Urothelium cell line (cell line): ENCODE data around the gene LGALS3BP.
"Not testable (repeated sequence)": the region's sequence is repeated elsewhere in the genome, so short reads cannot be mapped to it uniquely, and the experiment has no call there.

ENCODE experiments used
- DNase-seq: peaks from one replicate; pipeline ENCODE4 v3.0.0; 2011; ENCODE audit warnings: low spot score, mixed read lengths
- FAIRE-seq: peaks from 2 replicates; lab custom pipeline; 2011; peaks lifted over from hg19 to GRCh38; lab: Jason Lieb, UNC

The LGALS3BP gene

GRCh38 chr17:78945455-78945854, 34.3 kb downstream of the LGALS3BP start:
- not testable (repeated sequence) for DNase-seq, FAIRE-seq

DNA sequence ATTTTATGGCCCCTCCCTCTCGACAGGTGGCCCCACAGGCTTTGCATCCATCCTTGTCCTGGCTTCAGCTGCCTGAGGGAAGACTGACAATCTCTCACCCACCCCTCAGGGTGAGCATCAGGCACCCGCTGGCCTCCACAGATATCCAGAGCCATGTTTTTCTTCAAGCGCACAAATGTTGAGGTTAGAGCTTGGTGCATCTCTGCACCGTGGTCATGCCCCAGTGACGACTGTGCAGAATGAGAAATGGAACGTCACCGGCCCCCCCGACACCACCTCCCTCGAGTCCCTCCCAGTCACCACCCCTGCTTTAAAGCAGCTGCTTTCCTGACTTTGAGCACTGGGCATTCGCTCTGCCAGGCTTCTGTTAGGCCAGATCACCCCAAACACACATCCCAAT, 34.8 kb downstream of the LGALS3BP start:
- FAIRE-seq = no peak

DNA sequence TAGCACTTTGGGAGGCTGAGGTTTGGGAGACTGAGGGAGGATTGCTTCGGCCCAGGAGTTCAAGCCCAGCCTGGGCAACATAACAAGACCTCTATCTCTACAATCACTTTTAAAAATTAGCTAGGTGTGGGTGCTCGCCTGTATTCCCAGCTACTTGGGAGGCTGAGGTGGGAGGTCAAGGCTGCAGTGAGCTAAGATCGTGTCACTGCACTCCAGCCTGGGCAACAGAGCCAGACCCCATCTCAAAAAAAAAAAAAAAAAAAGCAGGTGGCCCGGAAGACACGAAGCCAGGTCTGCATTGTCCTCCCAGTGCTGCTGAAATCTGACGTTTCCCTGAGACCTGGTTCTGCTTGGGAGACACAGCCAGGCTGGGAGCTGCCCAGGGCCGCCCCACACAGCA, 35.7 kb downstream of the LGALS3BP start:
- FAIRE-seq (no peak), DNase-seq (no peak)

More for the DNA sequence above, 34.8 kb downstream of the LGALS3BP start:
- no peak for DNase-seq

GRCh38 chr17:78940708-78941107, 39.0 kb downstream of the LGALS3BP start:
- DNase-seq = no peak
- peak; percentile 65 for FAIRE-seq

- DNase-seq = no peak
- no peak for FAIRE-seq
Observed at GRCh38 chr17:78940258-78940657, 39.5 kb downstream of the LGALS3BP start.

DNA sequence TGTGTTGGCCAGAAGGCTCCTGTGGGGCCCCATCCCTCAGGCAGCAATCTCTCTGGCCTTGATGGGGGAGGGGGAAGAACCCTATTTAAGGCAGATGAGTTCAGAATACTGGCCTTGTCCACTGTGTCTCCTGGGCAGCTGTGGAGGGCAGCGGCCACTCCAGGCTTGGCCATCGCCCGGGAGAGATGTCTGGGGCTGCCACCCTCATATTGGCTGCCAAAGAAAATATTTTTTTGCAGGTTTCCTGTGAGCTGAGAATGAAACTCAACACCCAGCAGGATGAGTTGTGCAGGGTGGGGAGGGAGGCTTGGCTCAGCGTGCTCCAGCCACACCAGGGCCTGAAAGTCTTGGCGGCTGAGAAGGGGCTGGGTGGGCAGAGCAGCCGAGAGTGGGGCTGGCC, 40.1 kb downstream of the LGALS3BP start:
- FAIRE-seq (no peak), DNase-seq (no peak)

DNA sequence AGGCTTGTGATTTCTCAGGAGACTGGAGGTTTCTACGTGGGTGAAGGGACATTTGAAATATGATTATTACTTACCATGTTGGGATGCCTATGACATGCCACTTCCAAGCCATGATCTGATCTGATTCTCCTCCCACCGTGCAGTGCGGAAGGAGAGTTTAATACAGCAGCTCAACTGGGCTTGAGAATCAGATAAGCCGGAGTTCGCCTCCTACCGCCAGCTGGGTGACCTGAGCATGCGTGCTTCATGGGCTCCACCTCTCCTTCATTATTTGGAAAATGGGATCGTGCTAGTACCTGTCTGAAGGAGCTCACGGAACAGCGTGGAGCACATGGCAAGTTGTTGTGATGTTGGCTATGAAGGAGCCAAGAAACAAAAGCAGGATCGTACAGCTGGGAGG, 42.2 kb downstream of the LGALS3BP start:
- DNase-seq (no peak), FAIRE-seq (peak; percentile 90)

DNA sequence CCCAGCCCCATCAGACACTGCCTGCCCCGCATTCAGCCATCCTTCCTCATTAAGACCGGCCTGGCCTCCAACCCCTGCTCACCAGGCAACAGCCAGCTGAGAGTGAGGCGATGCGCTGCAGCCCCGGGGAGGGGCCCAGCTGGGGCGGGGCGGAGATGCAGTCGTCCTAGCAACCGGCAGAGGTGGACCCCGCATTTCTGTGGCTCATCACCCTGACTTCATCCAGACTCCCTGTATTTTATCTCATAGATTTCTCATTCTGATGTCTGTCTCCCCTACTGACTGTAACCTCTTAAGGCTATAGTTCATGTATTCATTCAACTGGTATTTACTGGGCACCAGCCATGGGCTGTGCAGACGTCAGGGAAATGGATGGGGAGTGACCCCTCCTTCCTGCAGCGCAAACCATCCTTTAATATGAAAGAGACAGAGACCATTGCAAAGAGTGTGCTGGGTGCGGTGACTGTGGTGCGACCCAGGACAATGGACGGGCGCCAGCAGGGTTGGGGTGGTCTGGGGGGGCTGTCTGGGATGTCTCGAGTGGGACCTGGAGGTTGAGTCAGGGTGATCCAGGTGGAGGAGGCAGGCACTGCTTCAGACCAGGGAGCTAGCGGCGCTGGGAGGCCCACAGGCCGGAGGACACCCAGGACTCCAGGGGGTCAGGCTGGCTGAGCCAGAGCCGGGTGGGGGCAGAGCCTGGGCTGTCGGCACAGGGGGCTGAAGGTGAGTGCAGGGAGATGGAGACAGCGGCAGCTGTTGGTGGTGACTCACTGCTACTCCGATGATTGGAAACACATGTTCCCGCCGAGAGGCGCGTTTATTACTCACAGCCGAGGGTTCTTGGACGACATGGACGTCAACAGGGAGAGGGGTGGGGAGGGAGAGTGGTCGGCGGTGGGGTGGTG, 44.1 kb downstream of the LGALS3BP start:
- FAIRE-seq = peak; percentile 98
- DNase-seq = peak; percentile 95

GRCh38 chr17:78934681-78935418, 44.9 kb downstream of the LGALS3BP start:
- peak; percentile 79 for FAIRE-seq
- DNase-seq = no peak

DNA sequence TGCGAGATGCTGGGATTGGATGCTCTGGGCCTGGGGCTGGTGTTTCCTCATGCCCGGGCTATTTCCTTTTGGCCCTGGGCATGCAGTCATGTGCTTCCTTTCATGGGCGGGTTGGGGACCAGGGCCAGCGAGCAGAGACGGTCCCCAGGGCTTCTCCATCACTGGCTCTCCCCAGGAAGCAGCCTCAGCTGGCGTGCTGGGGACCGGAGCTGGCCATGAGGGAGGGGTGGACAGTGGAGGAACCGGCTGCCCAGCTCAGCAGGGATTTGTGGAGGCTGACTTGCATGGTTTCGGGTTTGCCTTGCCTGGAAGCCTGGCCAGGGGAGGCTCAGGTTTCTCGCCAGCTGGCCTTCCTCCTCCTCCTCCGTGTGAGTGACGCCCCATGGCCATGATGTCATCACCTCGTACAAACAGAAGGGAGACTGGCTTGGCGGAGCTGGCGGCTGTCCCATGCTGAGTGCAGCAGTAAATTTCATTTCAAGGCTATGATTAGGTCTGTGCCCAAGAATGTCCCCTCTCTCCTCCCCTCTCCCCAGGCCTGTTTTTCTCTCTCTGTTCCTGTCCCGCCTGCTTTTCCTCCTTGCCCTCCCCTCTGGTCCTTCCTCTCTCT, 45.7 kb downstream of the LGALS3BP start:
- FAIRE-seq = no peak
- DNase-seq = peak; percentile 95

- DNase-seq (peak; percentile 97), FAIRE-seq (peak; percentile 99)
Observed at GRCh38 chr17:78933025-78933958, 46.4 kb downstream of the LGALS3BP start.

GRCh38 chr17:78929908-78930775, 49.6 kb downstream of the LGALS3BP start:
- DNase-seq (no peak), FAIRE-seq (no peak)

DNA sequence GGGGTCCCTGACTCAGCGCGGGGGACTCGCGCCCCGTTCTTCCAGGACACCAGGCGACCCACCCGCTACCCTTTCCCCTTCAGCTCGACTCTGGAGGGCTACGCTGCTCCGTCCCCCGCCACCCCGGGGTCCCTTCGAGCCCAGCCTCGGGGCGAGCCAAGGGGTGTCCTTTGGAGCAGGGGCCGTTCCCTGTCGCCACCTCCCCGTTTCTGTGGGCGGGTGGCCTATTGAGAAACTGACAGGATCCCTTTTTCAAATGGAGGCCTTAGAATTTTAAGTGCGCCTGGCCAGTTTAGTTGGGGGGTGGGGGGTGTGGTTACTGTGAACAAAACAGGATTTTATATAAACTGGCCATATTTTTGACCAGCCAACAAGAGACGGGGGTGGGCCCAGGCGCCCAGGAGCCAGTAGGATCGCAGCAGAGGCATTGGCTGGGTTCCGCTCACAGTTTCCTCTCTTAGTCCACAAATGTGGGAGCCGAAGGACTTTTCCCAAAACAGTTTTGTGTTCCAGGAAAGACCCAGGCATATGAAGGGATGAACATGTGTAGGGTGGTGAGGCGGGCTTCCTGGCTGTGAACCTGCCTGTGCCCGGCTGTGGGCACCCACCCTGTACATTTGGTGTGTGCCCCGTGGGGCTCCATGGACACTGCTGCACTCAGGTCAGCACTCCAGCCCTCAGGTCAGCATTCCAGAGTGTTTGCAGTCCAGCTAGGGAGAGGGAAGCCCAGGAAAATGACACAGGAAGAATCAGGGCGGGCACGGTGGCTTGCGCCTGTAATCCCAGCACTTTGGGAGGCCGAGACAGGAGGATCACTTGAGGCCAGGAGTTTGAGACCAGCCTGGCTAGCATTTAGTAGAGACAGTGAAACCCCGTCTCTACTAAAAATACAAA, 53.8 kb downstream of the LGALS3BP start:
- FAIRE-seq (peak; percentile 79), DNase-seq (peak; percentile 46)

DNA sequence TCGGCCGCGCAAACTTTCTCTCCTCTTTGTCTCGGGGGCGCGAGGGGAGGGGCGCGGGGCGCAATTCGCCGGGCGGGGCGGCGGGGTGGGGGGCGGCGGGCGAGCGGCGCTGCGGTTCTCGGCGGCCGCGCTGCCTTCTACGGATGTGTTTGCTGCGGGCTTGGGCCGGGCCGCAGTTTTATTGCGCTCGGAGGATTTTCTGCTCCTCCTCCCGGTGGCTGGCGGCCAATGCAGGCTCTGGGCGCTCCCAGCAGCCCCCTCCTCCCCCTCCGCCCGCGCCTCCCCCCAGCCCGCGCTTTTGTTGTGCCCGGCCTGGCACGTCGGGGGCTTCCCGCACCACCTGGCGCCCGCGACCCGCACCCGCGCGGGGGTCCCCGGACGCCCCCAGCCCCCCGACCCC, 54.5 kb downstream of the LGALS3BP start, which contains the start of gene TIMP2:
TIMP2 (minus strand) TSS at position 154 of the 400 bp plus-strand sequence. CDS start 299 bp downstream, outside the sequence.
- FAIRE-seq (no peak), DNase-seq (peak; percentile 97)

GRCh38 chr17:78924481-78925151, 55.1 kb downstream of the LGALS3BP start:
- FAIRE-seq (no peak), DNase-seq (peak; percentile 54)

GRCh38 chr17:78923660-78924453, 55.9 kb downstream of the LGALS3BP start:
- FAIRE-seq (peak; percentile 77), DNase-seq (peak; percentile 87)
